HCT116 (cell line): Measurements from ENCODE around the gene APOA1. TPM values are rescaled to one million over a fixed set of nuclear protein-coding genes. Genes with fewer than 3 reads are reported as not detected.

ENCODE experiments used
- ATAC-seq: fragments of 200-7000 bp; cut with Tn5 transposase; 2 replicates; pipeline ENCODE4 v1.9.1; 2020; ENCODE audit warnings: mild to moderate bottlenecking, moderate library complexity
- BruUV-seq: library from RNA; stranded (reverse); fragments of 400-500 nt; replicated peaks from 2 replicates; lab custom pipeline; 2021; lab: Mats Ljungman, UMichigan
- CTCF ChIA-PET: fragments of 300-600 bp; sonication (Branson Sonifier 250); formaldehyde crosslinking; loops from one replicate; lab custom pipeline; 2021; ENCODE audit warnings: antibody characterized with exemption; lab: Charles Lee
- POLR2A ChIA-PET: fragments of 300-600, 350-600 bp; sonication (Branson Sonifier 250); formaldehyde crosslinking; loops from one replicate; lab custom pipeline; 2021; ENCODE audit warnings: antibody characterized with exemption; lab: Charles Lee
- RAD21 ChIA-PET, 2 experiments: fragments of 300-600 bp; sonication (Branson Sonifier 250); formaldehyde crosslinking; loops; one replicate each; lab custom pipeline; 2023; ENCODE audit warnings: low total read pairs in 2 of 2; ENCODE audit not compliant: uncharacterized antibody in 2 of 2, unreplicated experiment in 2 of 2, low non-redundant PET in 1 of 2; lab: Charles Lee
- DNase-seq: peaks from one replicate; pipeline ENCODE4 v3.0.0-alpha.2; 2010; ENCODE audit warnings: low read depth, low spot score
- H2AFZ ChIP-seq: fragments of 200-600 bp; shearing (Covaris generic), sonication (generic); 2 replicates; pipeline ENCODE4 v1.6.1; 2017; ENCODE audit warnings: low read depth, mixed run types, mixed read lengths, antibody characterized with exemption, low read length; ENCODE audit not compliant: poor library complexity, severe bottlenecking
- H3K27ac ChIP-seq: 2 replicates; pipeline ENCODE4 v1.5.1; 2012; ENCODE audit warnings: low read depth, low read length
- H3K27me3 ChIP-seq: fragments of 200-600 bp; sonication (generic); 2 replicates; pipeline ENCODE4 v1.6.1; 2016; ENCODE audit warnings: mixed run types, low read length, mixed read lengths; ENCODE audit not compliant: insufficient read depth
- H3K36me3 ChIP-seq, 2 experiments: fragments of 200-500 bp in 1 of 2; fragments of 200-600 bp in 1 of 2; sonication (Bioruptor generic) in 1 of 2; sonication (generic) in 1 of 2; 2 replicates each; pipeline versions ENCODE4 v1.5.1 to v1.6.1; 2014 to 2016; ENCODE audit warnings: low read length in 2 of 2, inconsistent platforms in 1 of 2, mixed read lengths in 1 of 2, mixed run types in 1 of 2; ENCODE audit not compliant: insufficient read depth in 2 of 2, control insufficient read depth in 1 of 2
- H3K4me1 ChIP-seq, 2 experiments: fragments of 200-600 bp in 1 of 2; sonication (generic) in 1 of 2; 2 replicates each; pipeline versions ENCODE4 v1.5.1 to v1.6.1; 2012 to 2017; ENCODE audit warnings: low read length in 2 of 2, inconsistent platforms in 1 of 2, mild to moderate bottlenecking in 1 of 2, mixed read lengths in 1 of 2, mixed run types in 1 of 2, moderate library complexity in 1 of 2; ENCODE audit not compliant: insufficient read depth in 2 of 2, control insufficient read depth in 1 of 2
- H3K4me2 ChIP-seq: fragments of 200-600 bp; sonication (generic); 2 replicates; pipeline ENCODE4 v1.6.1; 2017; ENCODE audit warnings: mixed run types, low read length, mixed read lengths
- H3K4me3 ChIP-seq, 2 experiments: fragments of 200-600 bp in 1 of 2; sonication (generic) in 1 of 2; replicated peaks in 1 of 2; 2 replicates each; pipeline ENCODE4 v1.5.1; 2011 to 2016; ENCODE audit warnings: low read length in 2 of 2, control low read depth in 1 of 2, low read depth in 1 of 2, mild to moderate bottlenecking in 1 of 2, mixed read lengths in 1 of 2, mixed run types in 1 of 2
- H3K79me2 ChIP-seq: fragments of 200-600 bp; sonication (generic); 2 replicates; pipeline ENCODE4 v1.6.1; 2017; ENCODE audit warnings: mild to moderate bottlenecking, mixed run types, low read length, moderate library complexity, mixed read lengths; ENCODE audit not compliant: insufficient read depth
- H3K9ac ChIP-seq: fragments of 200-600 bp; sonication (generic); 2 replicates; pipeline ENCODE4 v1.6.1; 2016; ENCODE audit warnings: low read length, mixed read lengths
- H3K9me2 ChIP-seq: fragments of 200-600 bp; sonication (generic), shearing (Covaris generic); 2 replicates; pipeline ENCODE4 v1.6.1; 2017; ENCODE audit warnings: mixed run types, mild to moderate bottlenecking, moderate library complexity; ENCODE audit not compliant: insufficient read depth
- H3K9me3 ChIP-seq, 2 experiments: fragments of 200-500 bp in 1 of 2; fragments of 200-600 bp in 1 of 2; sonication (Bioruptor generic) in 1 of 2; sonication (generic) in 1 of 2; 2 replicates each; pipeline ENCODE4 v1.6.1; 2014 to 2017; ENCODE audit warnings: low read length in 2 of 2, mixed read lengths in 2 of 2, inconsistent platforms in 1 of 2, low read depth in 1 of 2, mild to moderate bottlenecking in 1 of 2, mixed run types in 1 of 2, moderate library complexity in 1 of 2; ENCODE audit not compliant: control insufficient read depth in 1 of 2, insufficient read depth in 1 of 2
- H4K20me1 ChIP-seq: fragments of 200-600 bp; sonication (generic), shearing (Covaris generic); 2 replicates; pipeline ENCODE4 v1.6.1; 2017; ENCODE audit warnings: mixed run types, mild to moderate bottlenecking, moderate library complexity; ENCODE audit not compliant: insufficient read depth
- CBX3 ChIP-seq: IDR thresholded peaks from 2 replicates; pipeline ENCODE4 v1.6.1; 2012; ENCODE audit warnings: low read depth
- CEBPB ChIP-seq: IDR thresholded peaks from 2 replicates; pipeline ENCODE4 v1.6.1; 2012; ENCODE audit warnings: low read depth
- EGR1 ChIP-seq: IDR thresholded peaks from 2 replicates; pipeline ENCODE4 v1.6.1; 2012; ENCODE audit warnings: low read depth
- ELF1 ChIP-seq: IDR thresholded peaks from 2 replicates; pipeline ENCODE4 v1.6.1; 2012; ENCODE audit warnings: low read depth, borderline replicate concordance
- EZH2 ChIP-seq: fragments of 200-600 bp; sonication (generic); IDR thresholded peaks from 2 replicates; pipeline ENCODE4 v1.6.1; 2017; ENCODE audit warnings: antibody characterized with exemption, mixed run types
- FOSL1 ChIP-seq: IDR thresholded peaks from 2 replicates; pipeline ENCODE4 v1.6.1; 2012; ENCODE audit warnings: low read depth
- POLR2A ChIP-seq: IDR thresholded peaks from 2 replicates; pipeline ENCODE4 v1.7.0; 2011; ENCODE audit warnings: borderline replicate concordance; ENCODE audit not compliant: insufficient read depth, insufficient read length; ENCODE audit errors: extremely low read depth
- POLR2AphosphoS5 ChIP-seq: IDR thresholded peaks from 2 replicates; pipeline ENCODE4 v1.6.1; 2011; ENCODE audit warnings: mild to moderate bottlenecking, low read depth, low read length, moderate library complexity
- RAD21 ChIP-seq: IDR thresholded peaks from 2 replicates; pipeline ENCODE4 v1.6.1; 2012; ENCODE audit warnings: low read depth, mild to moderate bottlenecking
- SIN3A ChIP-seq: IDR thresholded peaks from 2 replicates; pipeline ENCODE4 v1.6.1; 2012; ENCODE audit warnings: low read depth
- TCF7L2 ChIP-seq: IDR thresholded peaks from 2 replicates; pipeline ENCODE4 v1.7.0; 2011; ENCODE audit warnings: borderline replicate concordance, inconsistent platforms; ENCODE audit not compliant: insufficient read depth, insufficient read length; ENCODE audit errors: extremely low read depth
- YY1 ChIP-seq: IDR thresholded peaks from 2 replicates; pipeline ENCODE4 v1.6.1; 2011; ENCODE audit warnings: low read length, low read depth, moderate library complexity, mild to moderate bottlenecking; ENCODE audit not compliant: insufficient replicate concordance; ENCODE audit errors: extremely low read depth
- ZFX ChIP-seq: fragments of 450-650 bp; IDR thresholded peaks from 2 replicates; pipeline ENCODE4 v1.6.1; 2017
- ZNF274 ChIP-seq: fragments of 200-500 bp; sonication (Bioruptor generic); IDR thresholded peaks from 2 replicates; pipeline ENCODE4 v1.6.1; 2014; ENCODE audit warnings: mild to moderate bottlenecking, low read depth, low read length, inconsistent platforms
- intact Hi-C: fragments of 100-400 bp; cut with micrococcal nuclease; formaldehyde crosslinking; loops from 2 replicates; pipeline ENCODE4 v1.10.0; 2022
- total RNA-seq: library from RNA; stranded (reverse); gene quantifications from one replicate; pipeline ENCODE4 v1.2.1, GENCODE V29; 2021; ENCODE audit not compliant: unreplicated experiment
- TF ChIP-seq, protein P1 (sequence below): IDR thresholded peaks from 2 replicates; pipeline ENCODE4 v1.6.1; 2011; ENCODE audit warnings: mild to moderate bottlenecking, low read length, moderate library complexity; ENCODE audit not compliant: insufficient replicate concordance; ENCODE audit errors: extremely low read depth
- TF ChIP-seq, protein P2 (sequence below): IDR thresholded peaks from 2 replicates; pipeline ENCODE4 v1.6.1; 2012; ENCODE audit warnings: low read depth

The APOA1 gene
- total RNA-seq, 1 experiment from 2014 or later = 2.0 TPM

DNA sequence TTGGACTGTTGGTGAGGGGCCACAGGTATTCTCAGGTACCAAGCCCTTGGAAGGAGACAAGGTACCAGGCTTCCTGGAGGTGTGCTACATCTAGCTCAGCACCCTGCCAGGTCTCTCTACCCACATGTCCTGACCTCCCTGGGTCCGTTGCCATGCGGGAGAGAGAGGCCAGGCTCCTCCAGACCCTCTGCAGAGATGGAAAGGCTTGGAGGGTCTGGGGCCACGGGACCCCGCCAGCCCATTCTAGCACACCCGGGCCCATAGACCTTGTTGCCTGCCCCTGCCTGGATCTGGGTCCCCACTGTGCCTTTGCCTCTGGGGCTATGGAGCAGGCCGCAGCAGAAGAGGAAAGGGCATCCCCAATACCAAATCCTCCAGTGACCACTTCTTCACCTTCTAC is 10.0 kb downstream of the APOA1 start:
- no peak overlapping the region for H3K27ac ChIP-seq
- no peaks in the 10 kb centered on the region for H3K79me2 ChIP-seq
- no peaks in the 10 kb centered on the region for H3K27me3 ChIP-seq
- intact Hi-C loops = no loop called here
- ChIA-PET POLR2A (no interaction called here), RAD21 (no interaction called here), CTCF (no interaction called here)
- no peaks in the 10 kb centered on the region for H3K36me3 ChIP-seq
- no peak overlapping the region for H3K4me3 ChIP-seq
- H3K9me2 ChIP-seq = no peaks in the 10 kb centered on the region
- BruUV-seq = no TSS peak
- no peaks in the 10 kb centered on the region for H3K9me3 ChIP-seq
- no peak for DNase-seq
- H3K9ac ChIP-seq = no peak overlapping the region
- no peak for TF ChIP-seq FOSL1
- TF ChIP-seq ZFX = no peak
- no peak for TF ChIP-seq POLR2A
- TF ChIP-seq TCF7L2 = no peak
- TF ChIP-seq ELF1 = no peak
- no peak for TF ChIP-seq ZNF274
- TF ChIP-seq, protein P1, sequence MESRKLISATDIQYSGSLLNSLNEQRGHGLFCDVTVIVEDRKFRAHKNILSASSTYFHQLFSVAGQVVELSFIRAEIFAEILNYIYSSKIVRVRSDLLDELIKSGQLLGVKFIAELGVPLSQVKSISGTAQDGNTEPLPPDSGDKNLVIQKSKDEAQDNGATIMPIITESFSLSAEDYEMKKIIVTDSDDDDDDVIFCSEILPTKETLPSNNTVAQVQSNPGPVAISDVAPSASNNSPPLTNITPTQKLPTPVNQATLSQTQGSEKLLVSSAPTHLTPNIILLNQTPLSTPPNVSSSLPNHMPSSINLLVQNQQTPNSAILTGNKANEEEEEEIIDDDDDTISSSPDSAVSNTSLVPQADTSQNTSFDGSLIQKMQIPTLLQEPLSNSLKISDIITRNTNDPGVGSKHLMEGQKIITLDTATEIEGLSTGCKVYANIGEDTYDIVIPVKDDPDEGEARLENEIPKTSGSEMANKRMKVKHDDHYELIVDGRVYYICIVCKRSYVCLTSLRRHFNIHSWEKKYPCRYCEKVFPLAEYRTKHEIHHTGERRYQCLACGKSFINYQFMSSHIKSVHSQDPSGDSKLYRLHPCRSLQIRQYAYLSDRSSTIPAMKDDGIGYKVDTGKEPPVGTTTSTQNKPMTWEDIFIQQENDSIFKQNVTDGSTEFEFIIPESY = no peak
- no peak for TF ChIP-seq RAD21
- TF ChIP-seq SIN3A = no peak
- TF ChIP-seq POLR2AphosphoS5 = no peak
- TF ChIP-seq, protein P2, sequence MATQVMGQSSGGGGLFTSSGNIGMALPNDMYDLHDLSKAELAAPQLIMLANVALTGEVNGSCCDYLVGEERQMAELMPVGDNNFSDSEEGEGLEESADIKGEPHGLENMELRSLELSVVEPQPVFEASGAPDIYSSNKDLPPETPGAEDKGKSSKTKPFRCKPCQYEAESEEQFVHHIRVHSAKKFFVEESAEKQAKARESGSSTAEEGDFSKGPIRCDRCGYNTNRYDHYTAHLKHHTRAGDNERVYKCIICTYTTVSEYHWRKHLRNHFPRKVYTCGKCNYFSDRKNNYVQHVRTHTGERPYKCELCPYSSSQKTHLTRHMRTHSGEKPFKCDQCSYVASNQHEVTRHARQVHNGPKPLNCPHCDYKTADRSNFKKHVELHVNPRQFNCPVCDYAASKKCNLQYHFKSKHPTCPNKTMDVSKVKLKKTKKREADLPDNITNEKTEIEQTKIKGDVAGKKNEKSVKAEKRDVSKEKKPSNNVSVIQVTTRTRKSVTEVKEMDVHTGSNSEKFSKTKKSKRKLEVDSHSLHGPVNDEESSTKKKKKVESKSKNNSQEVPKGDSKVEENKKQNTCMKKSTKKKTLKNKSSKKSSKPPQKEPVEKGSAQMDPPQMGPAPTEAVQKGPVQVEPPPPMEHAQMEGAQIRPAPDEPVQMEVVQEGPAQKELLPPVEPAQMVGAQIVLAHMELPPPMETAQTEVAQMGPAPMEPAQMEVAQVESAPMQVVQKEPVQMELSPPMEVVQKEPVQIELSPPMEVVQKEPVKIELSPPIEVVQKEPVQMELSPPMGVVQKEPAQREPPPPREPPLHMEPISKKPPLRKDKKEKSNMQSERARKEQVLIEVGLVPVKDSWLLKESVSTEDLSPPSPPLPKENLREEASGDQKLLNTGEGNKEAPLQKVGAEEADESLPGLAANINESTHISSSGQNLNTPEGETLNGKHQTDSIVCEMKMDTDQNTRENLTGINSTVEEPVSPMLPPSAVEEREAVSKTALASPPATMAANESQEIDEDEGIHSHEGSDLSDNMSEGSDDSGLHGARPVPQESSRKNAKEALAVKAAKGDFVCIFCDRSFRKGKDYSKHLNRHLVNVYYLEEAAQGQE = no peak
- TF ChIP-seq YY1 = no peak
- no peak for TF ChIP-seq CEBPB
- no peak for TF ChIP-seq EGR1
- TF ChIP-seq EZH2 = no peak
- TF ChIP-seq CBX3 = no peak
- ATAC-seq = no peak
- H4K20me1 ChIP-seq = no peaks in the 10 kb centered on the region
- no peak overlapping the region for H3K4me2 ChIP-seq
- H3K4me1 ChIP-seq = no peaks in the 10 kb centered on the region
- no peak overlapping the region for H2AFZ ChIP-seq
